ENCODE results near the gene MAP3K5.

DNA sequence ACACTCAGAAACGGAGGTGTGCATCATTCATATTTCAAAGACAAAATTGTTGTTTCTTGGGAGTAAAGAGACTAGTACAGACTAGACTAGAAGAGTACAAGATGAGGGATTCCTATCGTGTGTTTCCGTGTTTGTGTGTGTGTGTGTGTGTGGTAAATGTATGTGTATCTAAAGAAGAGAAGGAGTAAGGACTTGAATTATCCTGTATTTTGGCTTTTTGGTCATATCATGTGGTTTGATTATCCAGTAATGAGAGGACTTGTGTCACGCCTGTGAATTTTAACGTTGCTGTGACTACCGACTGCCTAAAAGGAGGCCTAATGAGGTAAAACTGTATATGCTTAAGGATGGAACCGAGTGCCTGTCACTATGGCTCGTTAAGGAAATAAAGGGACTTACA is 197.6 kb downstream of the MAP3K5 start:
- TF ChIP-seq, protein P1, sequence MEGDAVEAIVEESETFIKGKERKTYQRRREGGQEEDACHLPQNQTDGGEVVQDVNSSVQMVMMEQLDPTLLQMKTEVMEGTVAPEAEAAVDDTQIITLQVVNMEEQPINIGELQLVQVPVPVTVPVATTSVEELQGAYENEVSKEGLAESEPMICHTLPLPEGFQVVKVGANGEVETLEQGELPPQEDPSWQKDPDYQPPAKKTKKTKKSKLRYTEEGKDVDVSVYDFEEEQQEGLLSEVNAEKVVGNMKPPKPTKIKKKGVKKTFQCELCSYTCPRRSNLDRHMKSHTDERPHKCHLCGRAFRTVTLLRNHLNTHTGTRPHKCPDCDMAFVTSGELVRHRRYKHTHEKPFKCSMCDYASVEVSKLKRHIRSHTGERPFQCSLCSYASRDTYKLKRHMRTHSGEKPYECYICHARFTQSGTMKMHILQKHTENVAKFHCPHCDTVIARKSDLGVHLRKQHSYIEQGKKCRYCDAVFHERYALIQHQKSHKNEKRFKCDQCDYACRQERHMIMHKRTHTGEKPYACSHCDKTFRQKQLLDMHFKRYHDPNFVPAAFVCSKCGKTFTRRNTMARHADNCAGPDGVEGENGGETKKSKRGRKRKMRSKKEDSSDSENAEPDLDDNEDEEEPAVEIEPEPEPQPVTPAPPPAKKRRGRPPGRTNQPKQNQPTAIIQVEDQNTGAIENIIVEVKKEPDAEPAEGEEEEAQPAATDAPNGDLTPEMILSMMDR (IDR thresholded peaks at IDR 0.05), result no peak
- TF ChIP-seq POLR2A (IDR thresholded peaks at IDR 0.05), result no peak

All from suprapubic skin (tissue), 3 donors.